ENCODE measurements around the gene COBLL1.

Gene COBLL1

GRCh38 chr2:164757934-164758695 is 83.5 kb downstream of the COBLL1 start:
- H3K27ac ChIP-seq: no peak overlapping the region
- H3K27me3 ChIP-seq (ENCODE audit: insufficient read depth, low read depth): no peaks in the 10 kb centered on the region
- no peaks in the 10 kb centered on the region for H3K79me2 ChIP-seq (ENCODE audit: insufficient read depth, low read depth)
- no peaks in the 10 kb centered on the region for H4K20me1 ChIP-seq (ENCODE audit: insufficient read depth)
- no peak overlapping the region for H2AFZ ChIP-seq (ENCODE audit: low read depth)
- no peak overlapping the region for H3K4me3 ChIP-seq (IDR thresholded peaks at IDR 0.05; ENCODE audit: insufficient read depth, low read depth, low read length)
- no peak overlapping the region for H3K4me2 ChIP-seq
- peaks cover 19% of the 10 kb centered on the region for H3K4me1 ChIP-seq (ENCODE audit: low read depth, poor library complexity, severe bottlenecking)
- no peaks in the 10 kb centered on the region for H3K36me3 ChIP-seq (ENCODE audit: insufficient read depth)
- H3K9ac ChIP-seq: no peak overlapping the region
- TF ChIP-seq CTCF (conservative IDR thresholded peaks at IDR 0.05; ENCODE audit: low read depth, low read length): no peak

DNA sequence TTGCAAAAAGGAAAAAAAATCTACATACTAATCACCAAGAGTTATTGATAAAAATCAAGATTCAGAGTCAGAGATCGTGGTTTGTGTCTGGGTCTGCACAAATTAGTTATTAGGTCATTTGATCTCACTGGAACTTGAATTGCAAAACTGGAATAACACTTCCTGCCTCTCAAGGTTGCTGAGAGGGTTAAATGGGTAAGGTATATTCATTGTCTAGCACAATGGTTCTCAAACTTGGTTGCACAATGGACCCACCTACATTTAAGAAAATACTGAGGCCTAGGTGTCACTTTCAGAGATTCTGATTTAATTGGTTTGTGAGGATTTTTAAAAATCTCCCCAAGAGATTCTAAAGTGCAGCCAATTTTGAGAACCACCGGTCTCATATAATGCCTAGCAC is 84.8 kb downstream of the COBLL1 start:
- Histone ChIP-seq H3K4me3 (IDR thresholded peaks at IDR 0.05; ENCODE audit: insufficient read depth, low read depth, low read length) (no peak overlapping the region), H3K9ac (no peak overlapping the region), H3K4me1 (ENCODE audit: low read depth, poor library complexity, severe bottlenecking) (peaks cover 14% of the 10 kb centered on the region), H3K79me2 (ENCODE audit: insufficient read depth, low read depth) (no peaks in the 10 kb centered on the region), H2AFZ (ENCODE audit: low read depth) (no peak overlapping the region), H3K36me3 (ENCODE audit: insufficient read depth) (no peaks in the 10 kb centered on the region), H4K20me1 (ENCODE audit: insufficient read depth) (no peaks in the 10 kb centered on the region), H3K4me2 (no peak overlapping the region), H3K27me3 (ENCODE audit: insufficient read depth, low read depth) (no peaks in the 10 kb centered on the region), H3K27ac (no peak overlapping the region)
- TF ChIP-seq CTCF (conservative IDR thresholded peaks at IDR 0.05; ENCODE audit: low read depth, low read length): no peak

GRCh38 chr2:164755952-164756351 is 85.7 kb downstream of the COBLL1 start:
- TF ChIP-seq CTCF (conservative IDR thresholded peaks at IDR 0.05; ENCODE audit: low read depth, low read length): no peak
- Histone ChIP-seq H3K4me3 (IDR thresholded peaks at IDR 0.05; ENCODE audit: insufficient read depth, low read depth, low read length) (no peak overlapping the region), H3K9ac (no peak overlapping the region), H3K4me1 (ENCODE audit: low read depth, poor library complexity, severe bottlenecking) (peaks cover 5% of the 10 kb centered on the region), H3K79me2 (ENCODE audit: insufficient read depth, low read depth) (no peaks in the 10 kb centered on the region), H3K27ac (no peak overlapping the region), H3K4me2 (no peak overlapping the region), H4K20me1 (ENCODE audit: insufficient read depth) (no peaks in the 10 kb centered on the region), H2AFZ (ENCODE audit: low read depth) (no peak overlapping the region), H3K27me3 (ENCODE audit: insufficient read depth, low read depth) (no peaks in the 10 kb centered on the region), H3K36me3 (ENCODE audit: insufficient read depth) (no peaks in the 10 kb centered on the region)

DNA sequence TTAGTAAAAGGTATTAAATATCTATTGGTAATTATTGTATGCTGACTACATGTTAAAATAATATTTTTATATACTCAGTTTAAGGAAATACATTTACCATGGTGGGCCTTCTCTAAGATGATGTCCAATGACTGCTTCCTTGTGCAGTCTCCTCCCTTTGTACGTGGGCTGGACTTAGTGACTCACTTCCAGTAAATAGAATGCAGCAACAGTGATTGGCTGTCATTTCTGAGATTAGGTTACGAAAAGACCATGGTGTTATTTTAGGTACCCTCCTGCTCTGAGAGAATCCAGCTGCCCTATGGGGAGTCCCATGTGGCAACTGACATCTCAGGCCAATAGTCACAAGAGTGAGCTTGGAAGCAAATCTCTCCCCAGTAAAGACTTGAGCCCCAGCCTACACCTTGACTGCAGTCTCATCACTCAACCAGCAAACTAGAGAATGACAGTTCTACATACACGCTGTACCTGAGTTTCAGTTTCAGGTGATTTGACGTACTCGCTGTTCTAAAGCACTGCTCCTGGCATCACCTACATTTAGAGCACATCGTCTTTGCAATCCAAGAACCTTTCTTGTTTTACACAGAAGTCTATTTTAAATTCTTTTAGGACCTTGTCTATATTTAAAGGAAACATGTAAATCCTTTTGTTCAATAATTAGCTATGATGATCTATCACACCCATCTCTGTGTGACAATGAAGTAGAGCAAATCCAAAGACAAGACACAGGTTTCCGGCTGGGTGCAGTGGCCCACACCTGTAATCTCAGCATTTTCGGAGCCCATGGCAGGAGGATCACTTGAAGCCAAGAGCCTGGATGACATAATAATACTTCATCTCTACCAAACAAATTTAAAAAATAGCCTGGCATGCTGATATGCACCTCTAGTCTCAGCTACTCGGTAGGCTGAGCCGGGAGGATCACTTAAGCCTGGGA is 87.2 kb downstream of the COBLL1 start:
- no peak overlapping the region for H3K9ac ChIP-seq
- H3K4me1 ChIP-seq (ENCODE audit: low read depth, poor library complexity, severe bottlenecking): peaks cover 4% of the 10 kb centered on the region
- no peak overlapping the region for H3K4me2 ChIP-seq
- H3K36me3 ChIP-seq (ENCODE audit: insufficient read depth): no peaks in the 10 kb centered on the region
- H3K27ac ChIP-seq: no peak overlapping the region
- no peaks in the 10 kb centered on the region for H4K20me1 ChIP-seq (ENCODE audit: insufficient read depth)
- no peak overlapping the region for H3K4me3 ChIP-seq (IDR thresholded peaks at IDR 0.05; ENCODE audit: insufficient read depth, low read depth, low read length)
- H3K79me2 ChIP-seq (ENCODE audit: insufficient read depth, low read depth): no peaks in the 10 kb centered on the region
- H3K27me3 ChIP-seq (ENCODE audit: insufficient read depth, low read depth): no peaks in the 10 kb centered on the region
- no peak overlapping the region for H2AFZ ChIP-seq (ENCODE audit: low read depth)
- TF ChIP-seq CTCF (conservative IDR thresholded peaks at IDR 0.05; ENCODE audit: low read depth, low read length): no peak

Data from KMS-11 (cell line).